OCI-LY7 (cell line): Measurements from ENCODE around the gene CASP2. TPM values are rescaled to one million over a fixed set of nuclear protein-coding genes. Genes with fewer than 3 reads are reported as not detected.

Source experiments
- BruUV-seq: library from RNA; stranded (reverse); fragments of 400-500 nt; replicated peaks from 2 replicates; lab custom pipeline; 2021; lab: Mats Ljungman, UMichigan
- CTCF ChIA-PET: fragments of 300-600 bp; sonication (Branson Sonifier 250); formaldehyde crosslinking; loops from one replicate; lab custom pipeline; 2022; ENCODE audit warnings: antibody characterized with exemption; ENCODE audit not compliant: unreplicated experiment; lab: Charles Lee
- POLR2A ChIA-PET: fragments of 300-600 bp; sonication (Branson Sonifier 250); formaldehyde crosslinking; loops from one replicate; lab custom pipeline; 2022; ENCODE audit warnings: antibody characterized with exemption; lab: Charles Lee
- DNase-seq: peaks from one replicate; pipeline ENCODE4 v3.0.0-alpha.2; 2015; ENCODE audit warnings: low spot score
- H2AFZ ChIP-seq: fragments of 200-600 bp; sonication (generic), shearing (Covaris generic); 2 replicates; pipeline ENCODE4 v1.6.1; 2014; ENCODE audit warnings: mild to moderate bottlenecking, antibody characterized with exemption, low read length, moderate library complexity
- H3K27ac ChIP-seq: fragments of 200-600 bp; sonication (generic); 2 replicates; pipeline ENCODE4 v1.5.1; 2014; ENCODE audit warnings: mixed run types, low read depth, mild to moderate bottlenecking, moderate library complexity, low read length, inconsistent platforms; ENCODE audit not compliant: poor library complexity, severe bottlenecking
- H3K36me3 ChIP-seq: fragments of 200-600 bp; sonication (generic); 2 replicates; pipeline ENCODE4 v1.6.1; 2014; ENCODE audit warnings: mild to moderate bottlenecking, antibody characterized with exemption, low read length, moderate library complexity, mixed read lengths; ENCODE audit not compliant: insufficient read depth
- H3K4me1 ChIP-seq: fragments of 200-600 bp; sonication (generic); 2 replicates; pipeline ENCODE4 v1.5.1; 2014; ENCODE audit warnings: mild to moderate bottlenecking, low read length; ENCODE audit not compliant: insufficient read depth, poor library complexity, severe bottlenecking
- H3K4me2 ChIP-seq: fragments of 200-600 bp; sonication (generic); 2 replicates; pipeline ENCODE4 v1.6.1; 2014; ENCODE audit warnings: mild to moderate bottlenecking, low read length
- H3K4me3 ChIP-seq: fragments of 200-600 bp; sonication (generic); 2 replicates; pipeline ENCODE4 v1.5.1; 2014; ENCODE audit warnings: mild to moderate bottlenecking, low read depth, low read length; ENCODE audit not compliant: poor library complexity, severe bottlenecking
- H3K79me2 ChIP-seq: fragments of 200-600 bp; sonication (generic); 2 replicates; pipeline ENCODE4 v1.6.1; 2016; ENCODE audit warnings: low read depth, mild to moderate bottlenecking, low read length, moderate library complexity, mixed read lengths; ENCODE audit not compliant: insufficient read depth
- H3K9me2 ChIP-seq: fragments of 200-600 bp; sonication (generic); 2 replicates; pipeline ENCODE4 v1.6.1; 2016; ENCODE audit warnings: mild to moderate bottlenecking, low read length, mixed read lengths; ENCODE audit not compliant: insufficient read depth
- H3K9me3 ChIP-seq: fragments of 200-600 bp; sonication (generic); 2 replicates; pipeline ENCODE4 v1.6.1; 2014; ENCODE audit warnings: mild to moderate bottlenecking, mixed run types, low read length, mixed read lengths
- H4K20me1 ChIP-seq: fragments of 200-600 bp; sonication (generic); 2 replicates; pipeline ENCODE4 v1.6.1; 2014; ENCODE audit warnings: mild to moderate bottlenecking, antibody characterized with exemption, low read length, moderate library complexity, mixed read lengths; ENCODE audit not compliant: insufficient read depth
- EZH2phosphoT487 ChIP-seq: fragments of 200-600 bp; sonication (generic); IDR thresholded peaks from 2 replicates; pipeline ENCODE4 v1.6.1; 2018; ENCODE audit warnings: low read depth, borderline replicate concordance, mild to moderate bottlenecking, mixed run types, antibody characterized with exemption, low read length, moderate library complexity, mixed read lengths
- intact Hi-C: fragments of 100-400 bp; cut with micrococcal nuclease; formaldehyde crosslinking; loops from one replicate; pipeline ENCODE4 v1.10.0; 2022; ENCODE audit not compliant: unreplicated experiment
- total RNA-seq, 2 experiments: library from RNA; depleted of rRNA in 1 of 2; stranded (reverse); fragments of >200 nt in 1 of 2; shearing (Covaris generic) in 1 of 2; gene quantifications; 2 replicates each; pipeline ENCODE4 v1.2.3, GENCODE V29; 2014 to 2022
- TF ChIP-seq, protein P1 (sequence below): fragments of 200-600 bp; sonication (generic); conservative IDR thresholded peaks from 2 replicates; pipeline ENCODE4 v1.5.1; 2014; ENCODE audit warnings: mild to moderate bottlenecking, antibody characterized with exemption, low read length, moderate library complexity, mixed read lengths

The CASP2 gene
- total RNA-seq, 2 experiments from 2014 or later: 27.2 to 61.6 TPM

DNA sequence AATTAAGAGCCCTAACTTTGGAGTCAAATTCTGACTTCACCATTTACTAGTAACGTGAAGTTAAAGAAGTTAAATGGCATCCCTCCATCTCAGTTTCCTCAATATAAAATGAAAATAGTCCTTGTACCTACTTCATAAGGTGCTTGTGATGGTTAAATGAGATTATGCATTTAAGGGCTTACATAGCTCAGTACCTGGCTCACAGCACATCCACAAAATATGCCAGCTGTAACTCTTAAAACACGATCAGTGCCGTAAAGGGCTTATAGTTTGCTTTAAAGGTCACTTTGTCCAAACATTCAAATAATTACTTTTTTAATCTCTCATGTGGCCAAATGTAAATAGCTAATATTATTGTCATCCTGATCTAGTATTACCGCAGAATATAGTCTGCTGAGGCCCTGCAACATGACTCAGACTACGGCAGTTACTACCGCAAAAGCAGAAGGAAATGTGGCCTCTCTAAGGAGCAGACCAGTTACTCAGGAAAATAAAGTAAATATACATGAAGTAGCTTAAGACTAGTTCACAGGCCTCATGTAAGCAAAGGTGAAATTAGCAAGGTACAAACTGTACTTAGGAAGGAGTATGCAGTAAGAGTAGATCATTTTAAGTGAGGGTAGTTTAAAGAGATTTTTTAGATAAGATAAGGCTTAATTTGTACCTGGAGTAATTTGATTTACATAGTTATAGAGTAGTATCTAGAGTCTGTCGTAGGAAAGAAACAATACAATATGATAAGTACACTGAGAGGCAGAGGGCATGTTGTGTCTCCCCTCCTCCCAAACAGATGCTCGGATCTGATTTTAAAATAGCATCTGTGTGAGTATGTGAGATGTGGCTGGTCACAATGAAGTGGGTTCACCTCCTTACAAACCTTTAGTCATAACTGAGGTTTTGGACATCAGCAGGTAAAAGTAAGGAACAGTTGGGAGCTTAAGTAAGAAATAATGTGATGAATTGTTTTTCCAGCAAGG lies 13.1 kb downstream of the CASP2 start:
- no peak overlapping the region for H3K27ac ChIP-seq

DNA sequence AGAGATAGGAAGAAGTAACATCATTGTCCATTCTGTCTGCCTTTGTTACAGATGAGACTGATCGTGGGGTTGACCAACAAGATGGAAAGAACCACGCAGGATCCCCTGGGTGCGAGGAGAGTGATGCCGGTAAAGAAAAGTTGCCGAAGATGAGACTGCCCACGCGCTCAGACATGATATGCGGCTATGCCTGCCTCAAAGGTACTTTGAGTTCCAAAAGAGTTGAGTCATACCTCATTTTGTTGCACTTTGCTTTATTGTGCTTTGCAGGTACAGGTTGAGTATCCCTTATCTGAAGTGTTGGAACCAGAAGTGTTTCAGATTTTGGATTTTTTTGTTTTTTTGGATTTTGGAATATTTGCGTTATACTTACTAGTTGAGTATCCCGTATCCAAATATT lies 15.6 kb downstream of the CASP2 start:
- ChIA-PET POLR2A (interaction anchor here (0.6 kb wide), 1 partner anchor 35 kb away, joined by 3 read pairs; no protein-coding TSS in a partner anchor), CTCF (no interaction called here)
- Histone ChIP-seq H3K4me1 (no peaks in the 10 kb centered on the region), H3K4me2 (no peak overlapping the region), H4K20me1 (0 out of 2 replicates have a peak, but pooled peaks cover 7% of the 10 kb centered on the region), H3K27ac (no peak overlapping the region), H3K79me2 (no peaks in the 10 kb centered on the region), H3K9me3 (no peaks in the 10 kb centered on the region), H3K4me3 (no peak overlapping the region), H3K36me3 (peaks cover 98% of the 10 kb centered on the region), H2AFZ (no peak overlapping the region), H3K9me2 (no peaks in the 10 kb centered on the region)
- intact Hi-C loops: no loop called here
- no TSS peak for BruUV-seq
- TF ChIP-seq, protein P1, sequence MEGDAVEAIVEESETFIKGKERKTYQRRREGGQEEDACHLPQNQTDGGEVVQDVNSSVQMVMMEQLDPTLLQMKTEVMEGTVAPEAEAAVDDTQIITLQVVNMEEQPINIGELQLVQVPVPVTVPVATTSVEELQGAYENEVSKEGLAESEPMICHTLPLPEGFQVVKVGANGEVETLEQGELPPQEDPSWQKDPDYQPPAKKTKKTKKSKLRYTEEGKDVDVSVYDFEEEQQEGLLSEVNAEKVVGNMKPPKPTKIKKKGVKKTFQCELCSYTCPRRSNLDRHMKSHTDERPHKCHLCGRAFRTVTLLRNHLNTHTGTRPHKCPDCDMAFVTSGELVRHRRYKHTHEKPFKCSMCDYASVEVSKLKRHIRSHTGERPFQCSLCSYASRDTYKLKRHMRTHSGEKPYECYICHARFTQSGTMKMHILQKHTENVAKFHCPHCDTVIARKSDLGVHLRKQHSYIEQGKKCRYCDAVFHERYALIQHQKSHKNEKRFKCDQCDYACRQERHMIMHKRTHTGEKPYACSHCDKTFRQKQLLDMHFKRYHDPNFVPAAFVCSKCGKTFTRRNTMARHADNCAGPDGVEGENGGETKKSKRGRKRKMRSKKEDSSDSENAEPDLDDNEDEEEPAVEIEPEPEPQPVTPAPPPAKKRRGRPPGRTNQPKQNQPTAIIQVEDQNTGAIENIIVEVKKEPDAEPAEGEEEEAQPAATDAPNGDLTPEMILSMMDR: no peak
- TF ChIP-seq EZH2phosphoT487: no peak
- no peak for DNase-seq

More for the DNA sequence above, 13.1 kb downstream of the CASP2 start:
- Histone ChIP-seq H3K79me2 (peaks cover 6% of the 10 kb centered on the region; the same call in 1 of the 2 replicates), H3K4me1 (peaks cover 7% of the 10 kb centered on the region), H3K4me3 (no peak overlapping the region), H3K4me2 (no peak overlapping the region), H3K9me2 (no peaks in the 10 kb centered on the region), H3K9me3 (no peaks in the 10 kb centered on the region), H2AFZ (no peak overlapping the region), H4K20me1 (peaks cover 12% of the 10 kb centered on the region; the same call in 1 of the 2 replicates), H3K36me3 (peaks cover 97% of the 10 kb centered on the region)
- BruUV-seq: no TSS peak
- CTCF ChIA-PET: no interaction called here
- TF ChIP-seq EZH2phosphoT487: no peak
- TF ChIP-seq, protein P1: no peak
- DNase-seq: no peak
- POLR2A ChIA-PET: interaction anchor here (0.5 to 2.3 kb wide), 4 partner anchors 8 to 1526 kb away, joined by 3 to 15 read pairs (median 3); no protein-coding TSS in a partner anchor
- intact Hi-C loops: no loop called here
